PC-3 (cell line): ENCODE data around the gene RPS6KA1.

ENCODE experiments used
- EZH2 ChIP-seq: fragments of 300-600 bp; sonication (generic); IDR thresholded peaks from one replicate; pipeline ENCODE4 v1.6.1; 2017; ENCODE audit warnings: antibody characterized with exemption, mild to moderate bottlenecking, low read length; ENCODE audit not compliant: unreplicated experiment
- EZH2phosphoT487 ChIP-seq: fragments of 300-600 bp; sonication (generic); IDR thresholded peaks from 2 replicates; pipeline ENCODE4 v1.6.1; 2018; ENCODE audit warnings: mild to moderate bottlenecking, antibody characterized with exemption, low read length, borderline replicate concordance
- TF ChIP-seq, protein P1 (sequence below): fragments of 300-600 bp; sonication (generic); conservative IDR thresholded peaks from 2 replicates; pipeline ENCODE4 v1.5.1; 2017; ENCODE audit warnings: antibody characterized with exemption, low read depth, mild to moderate bottlenecking, low read length

GRCh38 chr1:26556111-26556510 is 26.6 kb downstream of the RPS6KA1 start:
- TF ChIP-seq, protein P1, sequence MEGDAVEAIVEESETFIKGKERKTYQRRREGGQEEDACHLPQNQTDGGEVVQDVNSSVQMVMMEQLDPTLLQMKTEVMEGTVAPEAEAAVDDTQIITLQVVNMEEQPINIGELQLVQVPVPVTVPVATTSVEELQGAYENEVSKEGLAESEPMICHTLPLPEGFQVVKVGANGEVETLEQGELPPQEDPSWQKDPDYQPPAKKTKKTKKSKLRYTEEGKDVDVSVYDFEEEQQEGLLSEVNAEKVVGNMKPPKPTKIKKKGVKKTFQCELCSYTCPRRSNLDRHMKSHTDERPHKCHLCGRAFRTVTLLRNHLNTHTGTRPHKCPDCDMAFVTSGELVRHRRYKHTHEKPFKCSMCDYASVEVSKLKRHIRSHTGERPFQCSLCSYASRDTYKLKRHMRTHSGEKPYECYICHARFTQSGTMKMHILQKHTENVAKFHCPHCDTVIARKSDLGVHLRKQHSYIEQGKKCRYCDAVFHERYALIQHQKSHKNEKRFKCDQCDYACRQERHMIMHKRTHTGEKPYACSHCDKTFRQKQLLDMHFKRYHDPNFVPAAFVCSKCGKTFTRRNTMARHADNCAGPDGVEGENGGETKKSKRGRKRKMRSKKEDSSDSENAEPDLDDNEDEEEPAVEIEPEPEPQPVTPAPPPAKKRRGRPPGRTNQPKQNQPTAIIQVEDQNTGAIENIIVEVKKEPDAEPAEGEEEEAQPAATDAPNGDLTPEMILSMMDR: no peak
- no peak for TF ChIP-seq EZH2phosphoT487
- no peak for TF ChIP-seq EZH2
